GM23338 (cell line): ENCODE results near the gene TCFL5. TPM values are rescaled to one million over a fixed set of nuclear protein-coding genes. Genes with fewer than 3 reads are reported as not detected.

ENCODE experiments used
- ATAC-seq: fragments of 200-7000 bp; cut with Tn5 transposase; 3 replicates; pipeline ENCODE4 v1.9.1; 2020
- DNase-seq: peaks from one replicate; pipeline ENCODE4 v3.0.0-alpha.2; 2015; ENCODE audit warnings: low spot score
- H2AFZ ChIP-seq: fragments of 200-600 bp; sonication (generic); 2 replicates; pipeline ENCODE4 v1.8.0; 2016; ENCODE audit warnings: antibody characterized with exemption, mild to moderate bottlenecking, moderate library complexity
- H3F3A ChIP-seq: fragments of 200-600 bp; sonication (generic); replicated peaks from 2 replicates; pipeline ENCODE4 v1.8.0; 2017; ENCODE audit warnings: antibody characterized with exemption, mixed run types, low read depth
- H3K27ac ChIP-seq: fragments of 200-600 bp; sonication (generic); 2 replicates; pipeline ENCODE4 v1.6.1; 2016; ENCODE audit warnings: low read depth
- H3K27me3 ChIP-seq: fragments of 200-600 bp; sonication (generic); 2 replicates; pipeline ENCODE4 v1.8.0; 2016; ENCODE audit warnings: mild to moderate bottlenecking, mixed run types, moderate library complexity; ENCODE audit not compliant: insufficient read depth
- H3K36me3 ChIP-seq: fragments of 200-600 bp; sonication (generic); 2 replicates; pipeline ENCODE4 v1.8.0; 2016; ENCODE audit warnings: mild to moderate bottlenecking; ENCODE audit not compliant: insufficient read depth
- H3K4me1 ChIP-seq: fragments of 200-600 bp; sonication (generic); 2 replicates; pipeline ENCODE4 v1.8.0; 2016; ENCODE audit warnings: mild to moderate bottlenecking, moderate library complexity; ENCODE audit not compliant: insufficient read depth
- H3K4me2 ChIP-seq: fragments of 200-600 bp; sonication (generic); 2 replicates; pipeline ENCODE4 v1.7.1; 2017; ENCODE audit warnings: mixed run types
- H3K4me3 ChIP-seq: fragments of 200-600 bp; sonication (generic); 2 replicates; pipeline ENCODE4 v1.6.1; 2016; ENCODE audit warnings: mixed run types
- H3K79me2 ChIP-seq: fragments of 200-600 bp; sonication (generic); replicated peaks from 2 replicates; pipeline ENCODE4 v1.8.0; 2017; ENCODE audit warnings: mild to moderate bottlenecking; ENCODE audit not compliant: insufficient read depth
- H3K9me2 ChIP-seq: fragments of 200-600 bp; sonication (generic); 2 replicates; pipeline ENCODE4 v1.8.0; 2017; ENCODE audit not compliant: insufficient read depth
- H4K20me1 ChIP-seq: fragments of 200-600 bp; sonication (generic); replicated peaks from 2 replicates; pipeline ENCODE4 v1.8.0; 2017; ENCODE audit warnings: mild to moderate bottlenecking; ENCODE audit not compliant: insufficient read depth
- H3K27ac Mint-ChIP-seq: 2 replicates; pipeline ENCODE4 v1.8.0; 2020; ENCODE audit warnings: inconsistent platforms, mild to moderate bottlenecking, moderate library complexity, mixed read lengths
- H3K27me3 Mint-ChIP-seq: 3 replicates; pipeline ENCODE4 v1.8.0; 2022; ENCODE audit warnings: low read depth, mild to moderate bottlenecking, moderate library complexity, mixed read lengths, inconsistent platforms; ENCODE audit not compliant: insufficient read depth, poor library complexity
- H3K36me3 Mint-ChIP-seq: 3 replicates; pipeline ENCODE4 v1.8.0; 2021; ENCODE audit warnings: low read depth, mild to moderate bottlenecking, inconsistent platforms, moderate library complexity, mixed read lengths
- H3K4me1 Mint-ChIP-seq: 3 replicates; pipeline ENCODE4 v1.8.0; 2020; ENCODE audit warnings: mild to moderate bottlenecking, inconsistent platforms, mixed read lengths
- H3K4me3 Mint-ChIP-seq: 3 replicates; pipeline ENCODE4 v1.8.0; 2021; ENCODE audit warnings: moderate library complexity, mild to moderate bottlenecking, inconsistent platforms, mixed read lengths
- H3K9me3 Mint-ChIP-seq: 3 replicates; pipeline ENCODE4 v1.8.0; 2020; ENCODE audit warnings: moderate library complexity, mild to moderate bottlenecking, inconsistent platforms, mixed read lengths
- ETS1 ChIP-seq: IDR thresholded peaks from 2 replicates; pipeline ENCODE4 v1.6.1; 2016; ENCODE audit warnings: antibody characterized with exemption
- EZH2 ChIP-seq: fragments of 200-600 bp; sonication (generic); IDR thresholded peaks from one replicate; pipeline ENCODE4 v1.8.0; 2017; ENCODE audit warnings: antibody characterized with exemption, mild to moderate bottlenecking, low read depth; ENCODE audit not compliant: unreplicated experiment
- EZH2phosphoT487 ChIP-seq: fragments of 200-600 bp; sonication (generic); IDR thresholded peaks from one replicate; pipeline ENCODE4 v1.8.1; 2018; ENCODE audit warnings: antibody characterized with exemption; ENCODE audit not compliant: unreplicated experiment
- NANOG ChIP-seq: IDR thresholded peaks from 2 replicates; pipeline ENCODE4 v1.6.1; 2016; ENCODE audit warnings: antibody characterized with exemption, borderline replicate concordance
- STAT1 ChIP-seq: IDR thresholded peaks from one replicate; pipeline ENCODE4 v1.6.1; 2016; ENCODE audit warnings: antibody characterized with exemption; ENCODE audit not compliant: unreplicated experiment
- ZNF114 ChIP-seq: fragments of 250-450 bp; sonication (Bioruptor Pico); IDR thresholded peaks from 2 replicates; pipeline ENCODE4 v1.5.0; 2020; ENCODE audit warnings: mild to moderate bottlenecking, moderate library complexity
- ZNF331 ChIP-seq: fragments of 250-450 bp; sonication (Bioruptor Pico); IDR thresholded peaks from 2 replicates; pipeline ENCODE4 v1.5.0; 2020; ENCODE audit warnings: low read depth, mild to moderate bottlenecking, moderate library complexity
- polyA plus RNA-seq: library from polyadenylated mRNA; unstranded; fragments of >200 nt; fragmentation: Nextera tagmentation; extraction: Ambion mirVana; gene quantifications from 2 replicates; pipeline ENCODE4 v1.2.1, GENCODE V29; 2016
- total RNA-seq: library from RNA; depleted of rRNA; stranded (reverse); fragments of >200 nt; shearing (Covaris generic); gene quantifications from 2 replicates; pipeline ENCODE4 v1.2.3, GENCODE V29; 2014
- TF ChIP-seq, protein P1 (sequence below), 2 experiments: fragments of 200-600 bp in 1 of 2; sonication (generic) in 1 of 2; conservative IDR thresholded peaks; 2 replicates each; pipeline versions ENCODE4 v1.5.1 to v1.6.1; 2016 to 2017; ENCODE audit warnings: antibody characterized with exemption in 2 of 2, low read depth in 2 of 2, mild to moderate bottlenecking in 2 of 2, moderate library complexity in 1 of 2
- TF ChIP-seq, protein P2 (sequence below): IDR thresholded peaks from one replicate; pipeline ENCODE4 v1.6.1; 2018; ENCODE audit warnings: antibody characterized with exemption; ENCODE audit not compliant: unreplicated experiment
- TF ChIP-seq, protein P3 (sequence below): fragments of 250-450 bp; sonication (Bioruptor Pico); IDR thresholded peaks from 2 replicates; pipeline ENCODE4 v1.5.0; 2020; ENCODE audit warnings: mild to moderate bottlenecking, moderate library complexity

TCFL5 gene
- total and polyA plus RNA-seq, 2 experiments from 2014 or later, result 5.8 to 19.3 TPM

DNA sequence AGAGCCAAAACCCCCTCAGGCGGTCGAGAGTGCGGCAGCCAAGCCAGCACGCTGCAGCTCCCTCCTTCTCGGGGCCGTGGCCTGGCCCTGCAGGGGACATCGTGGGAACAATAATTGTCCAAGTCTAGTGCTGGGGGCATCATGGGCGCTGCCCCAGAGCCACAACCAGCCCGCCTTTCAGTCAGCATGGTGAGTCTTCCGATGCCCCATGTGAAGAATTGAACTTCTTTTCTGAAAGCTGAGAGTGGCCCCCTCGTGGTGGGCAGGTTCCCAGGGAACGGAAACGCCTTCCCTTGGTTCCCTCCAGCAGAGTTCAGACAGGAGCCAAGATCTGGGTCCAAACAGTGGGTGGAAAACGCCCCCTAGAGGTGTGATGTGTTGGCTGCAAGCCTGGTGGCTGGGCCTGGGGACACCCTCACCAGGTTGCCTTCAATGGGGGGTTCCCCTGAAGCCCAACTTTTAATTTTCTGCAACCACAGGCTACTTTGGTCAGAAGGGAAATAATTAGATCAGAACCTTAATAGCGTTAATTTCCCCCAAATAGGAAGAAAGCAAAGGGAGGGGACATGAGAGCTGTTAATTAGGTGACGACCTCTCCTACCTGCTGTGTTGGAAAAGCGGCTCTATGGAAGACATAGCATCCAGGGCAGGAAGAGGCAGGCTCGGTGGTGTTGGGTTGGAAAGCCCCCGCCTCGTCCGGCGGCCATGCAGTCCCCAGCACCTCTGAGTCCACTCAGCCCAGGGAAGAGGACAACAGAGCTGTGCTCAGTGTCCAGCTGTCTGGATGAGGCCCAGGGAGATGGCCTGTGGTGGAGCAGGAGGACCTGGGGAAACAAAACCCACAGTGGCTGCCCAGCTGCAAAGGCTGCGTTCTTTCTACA is 70.1 kb downstream of the TCFL5 start:
- H3K27me3 ChIP-seq, result peaks cover 17% of the 10 kb centered on the region
- no peaks in the 10 kb centered on the region for H3K36me3 ChIP-seq
- no peaks in the 10 kb centered on the region for H3K9me2 ChIP-seq
- no peak overlapping the region for H3K27ac ChIP-seq
- Mint-ChIP-seq H3K27me3 (peaks cover 29% of the 10 kb centered on the region), H3K4me3 (peak overlapping the region; percentile 68), H3K9me3 (no peaks in the 10 kb centered on the region), H3K36me3 (no peaks in the 10 kb centered on the region), H3K4me1 (peaks cover 10% of the 10 kb centered on the region), H3K27ac (no peak overlapping the region)
- H3K79me2 ChIP-seq, result no peaks in the 10 kb centered on the region
- H4K20me1 ChIP-seq, result no peaks in the 10 kb centered on the region
- H3K4me1 ChIP-seq, result no peaks in the 10 kb centered on the region; the same call in 1 of the 2 replicates
- peaks cover 9% of the 10 kb centered on the region; the same call in 1 of the 2 replicates for H3F3A ChIP-seq
- peak; percentile 36 for ATAC-seq
- no peak overlapping the region for H2AFZ ChIP-seq
- peak overlapping the region; percentile 46 for H3K4me3 ChIP-seq
- TF ChIP-seq, protein P1, sequence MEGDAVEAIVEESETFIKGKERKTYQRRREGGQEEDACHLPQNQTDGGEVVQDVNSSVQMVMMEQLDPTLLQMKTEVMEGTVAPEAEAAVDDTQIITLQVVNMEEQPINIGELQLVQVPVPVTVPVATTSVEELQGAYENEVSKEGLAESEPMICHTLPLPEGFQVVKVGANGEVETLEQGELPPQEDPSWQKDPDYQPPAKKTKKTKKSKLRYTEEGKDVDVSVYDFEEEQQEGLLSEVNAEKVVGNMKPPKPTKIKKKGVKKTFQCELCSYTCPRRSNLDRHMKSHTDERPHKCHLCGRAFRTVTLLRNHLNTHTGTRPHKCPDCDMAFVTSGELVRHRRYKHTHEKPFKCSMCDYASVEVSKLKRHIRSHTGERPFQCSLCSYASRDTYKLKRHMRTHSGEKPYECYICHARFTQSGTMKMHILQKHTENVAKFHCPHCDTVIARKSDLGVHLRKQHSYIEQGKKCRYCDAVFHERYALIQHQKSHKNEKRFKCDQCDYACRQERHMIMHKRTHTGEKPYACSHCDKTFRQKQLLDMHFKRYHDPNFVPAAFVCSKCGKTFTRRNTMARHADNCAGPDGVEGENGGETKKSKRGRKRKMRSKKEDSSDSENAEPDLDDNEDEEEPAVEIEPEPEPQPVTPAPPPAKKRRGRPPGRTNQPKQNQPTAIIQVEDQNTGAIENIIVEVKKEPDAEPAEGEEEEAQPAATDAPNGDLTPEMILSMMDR (conservative IDR thresholded peaks at IDR 0.05; ENCODE audit: low read depth in 2 of 2), result peak; percentile 96 to 98
- TF ChIP-seq, protein P2, sequence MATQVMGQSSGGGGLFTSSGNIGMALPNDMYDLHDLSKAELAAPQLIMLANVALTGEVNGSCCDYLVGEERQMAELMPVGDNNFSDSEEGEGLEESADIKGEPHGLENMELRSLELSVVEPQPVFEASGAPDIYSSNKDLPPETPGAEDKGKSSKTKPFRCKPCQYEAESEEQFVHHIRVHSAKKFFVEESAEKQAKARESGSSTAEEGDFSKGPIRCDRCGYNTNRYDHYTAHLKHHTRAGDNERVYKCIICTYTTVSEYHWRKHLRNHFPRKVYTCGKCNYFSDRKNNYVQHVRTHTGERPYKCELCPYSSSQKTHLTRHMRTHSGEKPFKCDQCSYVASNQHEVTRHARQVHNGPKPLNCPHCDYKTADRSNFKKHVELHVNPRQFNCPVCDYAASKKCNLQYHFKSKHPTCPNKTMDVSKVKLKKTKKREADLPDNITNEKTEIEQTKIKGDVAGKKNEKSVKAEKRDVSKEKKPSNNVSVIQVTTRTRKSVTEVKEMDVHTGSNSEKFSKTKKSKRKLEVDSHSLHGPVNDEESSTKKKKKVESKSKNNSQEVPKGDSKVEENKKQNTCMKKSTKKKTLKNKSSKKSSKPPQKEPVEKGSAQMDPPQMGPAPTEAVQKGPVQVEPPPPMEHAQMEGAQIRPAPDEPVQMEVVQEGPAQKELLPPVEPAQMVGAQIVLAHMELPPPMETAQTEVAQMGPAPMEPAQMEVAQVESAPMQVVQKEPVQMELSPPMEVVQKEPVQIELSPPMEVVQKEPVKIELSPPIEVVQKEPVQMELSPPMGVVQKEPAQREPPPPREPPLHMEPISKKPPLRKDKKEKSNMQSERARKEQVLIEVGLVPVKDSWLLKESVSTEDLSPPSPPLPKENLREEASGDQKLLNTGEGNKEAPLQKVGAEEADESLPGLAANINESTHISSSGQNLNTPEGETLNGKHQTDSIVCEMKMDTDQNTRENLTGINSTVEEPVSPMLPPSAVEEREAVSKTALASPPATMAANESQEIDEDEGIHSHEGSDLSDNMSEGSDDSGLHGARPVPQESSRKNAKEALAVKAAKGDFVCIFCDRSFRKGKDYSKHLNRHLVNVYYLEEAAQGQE, result no peak
- TF ChIP-seq, protein P3, sequence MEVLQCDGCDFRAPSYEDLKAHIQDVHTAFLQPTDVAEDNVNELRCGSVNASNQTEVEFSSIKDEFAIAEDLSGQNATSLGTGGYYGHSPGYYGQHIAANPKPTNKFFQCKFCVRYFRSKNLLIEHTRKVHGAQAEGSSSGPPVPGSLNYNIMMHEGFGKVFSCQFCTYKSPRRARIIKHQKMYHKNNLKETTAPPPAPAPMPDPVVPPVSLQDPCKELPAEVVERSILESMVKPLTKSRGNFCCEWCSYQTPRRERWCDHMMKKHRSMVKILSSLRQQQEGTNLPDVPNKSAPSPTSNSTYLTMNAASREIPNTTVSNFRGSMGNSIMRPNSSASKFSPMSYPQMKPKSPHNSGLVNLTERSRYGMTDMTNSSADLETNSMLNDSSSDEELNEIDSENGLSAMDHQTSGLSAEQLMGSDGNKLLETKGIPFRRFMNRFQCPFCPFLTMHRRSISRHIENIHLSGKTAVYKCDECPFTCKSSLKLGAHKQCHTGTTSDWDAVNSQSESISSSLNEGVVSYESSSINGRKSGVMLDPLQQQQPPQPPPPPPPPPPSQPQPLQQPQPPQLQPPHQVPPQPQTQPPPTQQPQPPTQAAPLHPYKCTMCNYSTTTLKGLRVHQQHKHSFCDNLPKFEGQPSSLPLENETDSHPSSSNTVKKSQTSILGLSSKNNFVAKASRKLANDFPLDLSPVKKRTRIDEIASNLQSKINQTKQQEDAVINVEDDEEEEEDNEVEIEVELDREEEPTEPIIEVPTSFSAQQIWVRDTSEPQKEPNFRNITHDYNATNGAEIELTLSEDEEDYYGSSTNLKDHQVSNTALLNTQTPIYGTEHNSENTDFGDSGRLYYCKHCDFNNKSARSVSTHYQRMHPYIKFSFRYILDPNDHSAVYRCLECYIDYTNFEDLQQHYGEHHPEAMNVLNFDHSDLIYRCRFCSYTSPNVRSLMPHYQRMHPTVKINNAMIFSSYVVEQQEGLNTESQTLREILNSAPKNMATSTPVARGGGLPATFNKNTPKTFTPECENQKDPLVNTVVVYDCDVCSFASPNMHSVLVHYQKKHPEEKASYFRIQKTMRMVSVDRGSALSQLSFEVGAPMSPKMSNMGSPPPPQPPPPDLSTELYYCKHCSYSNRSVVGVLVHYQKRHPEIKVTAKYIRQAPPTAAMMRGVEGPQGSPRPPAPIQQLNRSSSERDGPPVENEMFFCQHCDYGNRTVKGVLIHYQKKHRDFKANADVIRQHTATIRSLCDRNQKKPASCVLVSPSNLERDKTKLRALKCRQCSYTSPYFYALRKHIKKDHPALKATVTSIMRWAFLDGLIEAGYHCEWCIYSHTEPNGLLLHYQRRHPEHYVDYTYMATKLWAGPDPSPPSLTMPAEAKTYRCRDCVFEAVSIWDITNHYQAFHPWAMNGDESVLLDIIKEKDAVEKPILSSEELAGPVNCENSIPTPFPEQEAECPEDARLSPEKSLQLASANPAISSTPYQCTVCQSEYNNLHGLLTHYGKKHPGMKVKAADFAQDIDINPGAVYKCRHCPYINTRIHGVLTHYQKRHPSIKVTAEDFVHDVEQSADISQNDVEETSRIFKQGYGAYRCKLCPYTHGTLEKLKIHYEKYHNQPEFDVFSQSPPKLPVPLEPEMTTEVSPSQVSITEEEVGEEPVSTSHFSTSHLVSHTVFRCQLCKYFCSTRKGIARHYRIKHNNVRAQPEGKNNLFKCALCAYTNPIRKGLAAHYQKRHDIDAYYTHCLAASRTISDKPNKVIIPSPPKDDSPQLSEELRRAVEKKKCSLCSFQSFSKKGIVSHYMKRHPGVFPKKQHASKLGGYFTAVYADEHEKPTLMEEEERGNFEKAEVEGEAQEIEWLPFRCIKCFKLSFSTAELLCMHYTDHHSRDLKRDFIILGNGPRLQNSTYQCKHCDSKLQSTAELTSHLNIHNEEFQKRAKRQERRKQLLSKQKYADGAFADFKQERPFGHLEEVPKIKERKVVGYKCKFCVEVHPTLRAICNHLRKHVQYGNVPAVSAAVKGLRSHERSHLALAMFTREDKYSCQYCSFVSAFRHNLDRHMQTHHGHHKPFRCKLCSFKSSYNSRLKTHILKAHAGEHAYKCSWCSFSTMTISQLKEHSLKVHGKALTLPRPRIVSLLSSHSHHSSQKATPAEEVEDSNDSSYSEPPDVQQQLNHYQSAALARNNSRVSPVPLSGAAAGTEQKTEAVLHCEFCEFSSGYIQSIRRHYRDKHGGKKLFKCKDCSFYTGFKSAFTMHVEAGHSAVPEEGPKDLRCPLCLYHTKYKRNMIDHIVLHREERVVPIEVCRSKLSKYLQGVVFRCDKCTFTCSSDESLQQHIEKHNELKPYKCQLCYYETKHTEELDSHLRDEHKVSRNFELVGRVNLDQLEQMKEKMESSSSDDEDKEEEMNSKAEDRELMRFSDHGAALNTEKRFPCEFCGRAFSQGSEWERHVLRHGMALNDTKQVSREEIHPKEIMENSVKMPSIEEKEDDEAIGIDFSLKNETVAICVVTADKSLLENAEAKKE, result no peak
- no peak for TF ChIP-seq ZNF331
- no peak for TF ChIP-seq NANOG
- TF ChIP-seq ZNF114 (CRISPR knock-in tag), result no peak
- TF ChIP-seq STAT1, result no peak
- no peak for TF ChIP-seq ETS1
- no peak for TF ChIP-seq EZH2phosphoT487
- TF ChIP-seq EZH2, result peak; percentile 53
- peak overlapping the region; percentile 67 for H3K4me2 ChIP-seq
- DNase-seq, result peak; percentile 97
